Anterior cingulate cortex (tissue), 58 donors: ENCODE results near the gene TCERG1.

Experiments
- DNase-seq, 58 donors: peaks; one replicate each; lab custom pipeline; 2025; lab: John Stamatoyannopoulos, UW

TCERG1 gene

GRCh38 chr5:146451411-146451810, 4.3 kb downstream of the TCERG1 start:
- no peak for DNase-seq

GRCh38 chr5:146457431-146457830, 10.3 kb downstream of the TCERG1 start:
- no peak for DNase-seq

- DNase-seq = no peak
Measured at GRCh38 chr5:146458894-146459293, 11.8 kb downstream of the TCERG1 start.

- DNase-seq = no peak
Measured at GRCh38 chr5:146461319-146461718, 14.2 kb downstream of the TCERG1 start.

GRCh38 chr5:146463446-146463845, 16.3 kb downstream of the TCERG1 start:
- no peak for DNase-seq

- no peak for DNase-seq
Measured at GRCh38 chr5:146466521-146467349, 19.6 kb downstream of the TCERG1 start.

GRCh38 chr5:146467760-146468159, 20.6 kb downstream of the TCERG1 start:
- no peak for DNase-seq

GRCh38 chr5:146474065-146474464, 26.9 kb downstream of the TCERG1 start:
- DNase-seq = no peak

GRCh38 chr5:146475190-146475780, 28.2 kb downstream of the TCERG1 start:
- DNase-seq = no peak

GRCh38 chr5:146475906-146476305, 28.8 kb downstream of the TCERG1 start:
- DNase-seq = no peak

GRCh38 chr5:146482775-146483174, 35.6 kb downstream of the TCERG1 start:
- no peak for DNase-seq

GRCh38 chr5:146484714-146485391, 37.7 kb downstream of the TCERG1 start:
- DNase-seq = no peak

- DNase-seq = no peak
Measured at GRCh38 chr5:146490089-146490843, 43.1 kb downstream of the TCERG1 start.

- no peak for DNase-seq
Measured at GRCh38 chr5:146494656-146495055, 47.5 kb downstream of the TCERG1 start.

GRCh38 chr5:146499680-146500079, 52.5 kb downstream of the TCERG1 start:
- no peak for DNase-seq

GRCh38 chr5:146507428-146507827, 60.3 kb downstream of the TCERG1 start:
- no peak for DNase-seq

- DNase-seq = no peak
Measured at GRCh38 chr5:146510559-146511125, 63.5 kb downstream of the TCERG1 start.

- DNase-seq = no peak
Measured at GRCh38 chr5:146513462-146513861, 66.3 kb downstream of the TCERG1 start.

GRCh38 chr5:146514575-146514974, 67.4 kb downstream of the TCERG1 start:
- no peak for DNase-seq

GRCh38 chr5:146515473-146516150, 68.5 kb downstream of the TCERG1 start:
- peak in 12 of 58 donors; percentile 3 to 60 (median 42) for DNase-seq
